GM08714 (cell line): ENCODE data around the gene CHRM4.
"Not testable (repeated sequence)": the region's sequence is repeated elsewhere in the genome, so short reads cannot be mapped to it uniquely, and the experiment has no call there.

Source experiments
- H3K4me3 ChIP-seq: fragments of 200-500 bp; sonication (Bioruptor generic); 2 replicates; pipeline ENCODE4 v1.5.1; 2014; ENCODE audit warnings: mild to moderate bottlenecking, low read length, inconsistent platforms
- ZNF274 ChIP-seq: IDR thresholded peaks from 2 replicates; pipeline ENCODE4 v1.6.1; 2012; ENCODE audit warnings: mild to moderate bottlenecking, low read depth, low read length

Gene CHRM4

DNA sequence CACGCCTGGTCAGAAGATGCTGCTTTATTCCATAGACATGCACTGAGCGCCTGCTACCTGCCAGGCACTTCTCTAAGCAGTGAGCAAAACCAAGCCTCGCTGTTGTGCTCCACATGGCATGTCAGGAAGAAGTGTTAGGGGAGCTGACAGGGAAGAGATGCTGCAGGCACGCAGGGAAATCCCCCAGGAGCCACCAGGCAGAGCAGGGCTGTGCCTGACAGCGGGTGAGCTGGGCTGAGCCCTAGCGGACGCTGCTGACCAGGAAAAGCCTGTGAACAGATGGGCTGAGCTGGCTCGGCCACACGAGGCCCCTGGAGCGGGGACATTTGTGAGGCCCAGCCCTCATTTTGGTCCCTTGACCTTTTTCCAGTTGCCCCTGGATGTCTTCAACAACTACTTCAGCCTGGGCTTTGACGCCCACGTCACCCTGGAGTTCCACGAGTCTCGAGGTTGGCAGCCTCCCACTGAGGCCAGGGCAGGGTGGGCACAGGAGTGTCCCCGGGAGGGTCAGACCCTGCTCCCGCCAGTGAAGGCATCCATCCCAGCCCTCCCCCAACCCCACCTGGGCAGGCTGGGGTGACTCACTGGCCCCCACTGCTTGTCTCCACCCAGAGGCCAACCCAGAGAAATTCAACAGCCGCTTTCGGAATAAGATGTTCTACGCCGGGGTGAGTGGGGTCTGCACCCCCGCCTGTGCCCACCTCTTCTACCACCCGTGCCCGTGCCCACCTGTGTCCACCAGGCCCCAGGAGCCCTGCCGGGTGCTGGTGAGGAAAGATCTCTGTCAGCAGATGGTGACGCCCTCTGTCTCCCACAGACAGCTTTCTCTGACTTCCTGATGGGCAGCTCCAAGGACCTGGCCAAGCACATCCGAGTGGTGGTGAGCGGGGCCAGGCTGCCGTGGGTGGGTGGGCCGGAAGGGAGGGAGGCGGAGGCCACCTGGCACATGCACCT lies 17.5 kb downstream of the CHRM4 start:
- no peak for TF ChIP-seq ZNF274
- H3K4me3 ChIP-seq: no peak overlapping the region

DNA sequence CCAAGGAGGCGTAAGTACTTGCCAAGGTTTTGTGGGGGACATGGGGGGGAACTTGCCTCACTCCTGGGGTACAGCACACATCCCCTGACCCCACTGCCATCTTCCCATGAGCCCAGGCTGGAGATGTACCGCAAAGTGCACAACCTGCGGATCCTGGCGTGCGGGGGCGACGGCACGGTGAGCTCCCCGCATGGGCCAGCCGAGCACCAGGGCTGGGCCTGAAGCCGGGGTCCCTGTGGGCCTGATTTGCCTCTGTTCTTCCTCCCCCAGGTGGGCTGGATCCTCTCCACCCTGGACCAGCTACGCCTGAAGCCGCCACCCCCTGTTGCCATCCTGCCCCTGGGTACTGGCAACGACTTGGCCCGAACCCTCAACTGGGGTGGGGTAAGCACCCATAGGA lies 19.1 kb downstream of the CHRM4 start:
- not testable (repeated sequence) for H3K4me3 ChIP-seq

DNA sequence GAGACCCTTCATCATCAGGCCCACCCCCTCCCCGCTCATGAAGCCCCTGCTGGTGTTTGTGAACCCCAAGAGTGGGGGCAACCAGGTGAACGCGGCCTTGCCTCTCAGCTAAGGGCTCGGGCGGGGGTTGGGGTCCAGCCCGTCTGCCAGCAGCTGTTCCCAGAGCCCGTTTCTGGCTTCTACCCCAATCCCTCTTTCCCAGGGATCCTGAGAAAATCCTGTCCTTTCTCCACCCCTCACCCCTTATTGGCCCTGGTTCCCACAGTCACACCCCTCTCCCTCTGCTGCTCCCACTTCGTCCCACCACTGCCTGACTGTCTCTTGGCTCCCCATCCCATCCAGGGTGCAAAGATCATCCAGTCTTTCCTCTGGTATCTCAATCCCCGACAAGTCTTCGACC lies 19.5 kb downstream of the CHRM4 start:
- no peak for TF ChIP-seq ZNF274
- H3K4me3 ChIP-seq: no peak overlapping the region

DNA sequence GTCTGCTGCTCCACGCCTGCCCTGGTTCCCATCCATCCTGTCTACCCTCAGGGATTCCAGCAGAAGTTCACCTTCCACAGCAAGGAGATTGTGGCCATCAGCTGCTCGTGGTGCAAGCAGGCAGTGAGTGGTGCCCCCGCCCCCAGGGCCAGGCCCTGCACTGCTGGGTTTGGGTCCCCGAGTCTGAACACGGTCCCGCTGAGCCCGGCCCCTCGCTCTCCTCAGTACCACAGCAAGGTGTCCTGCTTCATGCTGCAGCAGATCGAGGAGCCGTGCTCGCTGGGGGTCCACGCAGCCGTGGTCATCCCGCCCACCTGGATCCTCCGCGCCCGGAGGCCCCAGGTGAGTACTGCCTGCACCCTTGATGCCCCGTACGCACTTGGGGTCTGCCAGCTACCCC lies 20.3 kb downstream of the CHRM4 start:
- not testable (repeated sequence) for H3K4me3 ChIP-seq

DNA sequence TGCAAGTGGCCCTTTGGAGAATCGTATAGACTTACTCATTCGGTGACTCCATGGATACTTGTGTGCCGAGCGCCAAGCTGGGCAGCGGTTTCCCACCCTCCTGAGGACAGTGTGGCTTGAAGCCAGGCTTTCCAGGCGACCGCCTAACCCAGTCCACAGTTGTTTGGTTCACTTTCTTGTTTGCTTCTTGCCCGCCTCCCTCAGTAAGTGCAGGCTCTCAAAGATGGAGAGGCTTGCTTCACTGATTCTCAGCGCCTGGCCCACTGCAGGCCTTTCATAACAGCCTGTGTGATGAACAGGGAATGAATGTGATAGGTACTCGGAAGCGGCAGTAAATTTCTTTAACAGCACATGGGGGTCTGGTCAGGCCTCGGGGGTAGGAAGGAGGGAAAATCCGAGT lies 21.3 kb downstream of the CHRM4 start:
- TF ChIP-seq ZNF274: no peak
- H3K4me3 ChIP-seq: no peak overlapping the region

DNA sequence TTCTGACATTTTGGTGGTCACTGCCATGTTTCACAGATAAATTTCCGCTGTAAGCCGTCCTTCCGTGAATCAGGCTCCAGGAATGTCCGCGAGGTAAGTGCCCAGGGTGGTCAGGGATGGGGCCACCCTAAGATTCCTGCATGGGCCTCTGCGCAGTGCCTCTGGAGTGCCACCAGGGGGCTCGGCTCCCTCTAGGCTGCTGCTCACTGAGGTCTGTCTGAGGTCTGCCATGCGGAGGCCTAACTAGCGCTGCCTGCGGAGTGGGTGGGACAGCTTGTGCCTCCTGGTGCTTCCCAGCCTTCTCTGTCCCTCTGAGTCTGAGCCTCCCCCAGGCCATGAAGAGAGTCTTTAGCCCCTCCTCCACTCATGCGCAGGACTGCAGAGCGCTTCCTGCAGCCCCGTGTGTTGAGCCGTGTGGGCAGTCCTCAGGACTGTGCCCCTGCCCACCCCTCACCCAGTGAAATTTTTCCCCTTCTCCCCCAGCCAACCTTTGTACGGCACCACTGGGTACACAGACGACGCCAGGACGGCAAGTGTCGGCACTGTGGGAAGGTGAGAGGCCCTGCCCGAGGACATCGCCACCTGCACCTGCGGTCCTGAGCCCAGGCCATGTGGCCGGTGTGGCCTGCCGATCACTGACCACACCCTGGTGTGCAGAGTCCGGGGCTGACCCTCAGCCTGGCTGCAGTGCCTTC lies 22.0 kb downstream of the CHRM4 start:
- no peak for TF ChIP-seq ZNF274
- no peak overlapping the region for H3K4me3 ChIP-seq

DNA sequence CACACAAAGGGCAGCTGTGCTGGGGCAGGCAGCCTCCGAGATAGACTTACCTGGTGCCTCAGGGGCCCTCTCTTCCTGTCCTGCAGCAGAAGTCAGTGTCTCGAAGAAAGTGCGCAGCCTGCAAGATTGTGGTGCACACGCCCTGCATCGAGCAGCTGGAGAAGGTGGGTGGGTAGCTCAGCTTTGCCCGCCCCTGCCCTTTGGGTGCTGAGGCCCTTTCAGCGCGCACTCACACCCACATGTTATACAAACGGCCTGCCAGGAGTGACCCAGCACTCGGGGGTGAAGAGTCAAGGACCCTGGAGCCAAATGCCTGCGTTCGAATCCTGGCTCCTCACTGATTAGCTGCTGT lies 23.7 kb downstream of the CHRM4 start:
- no peak overlapping the region for H3K4me3 ChIP-seq
- no peak for TF ChIP-seq ZNF274

DNA sequence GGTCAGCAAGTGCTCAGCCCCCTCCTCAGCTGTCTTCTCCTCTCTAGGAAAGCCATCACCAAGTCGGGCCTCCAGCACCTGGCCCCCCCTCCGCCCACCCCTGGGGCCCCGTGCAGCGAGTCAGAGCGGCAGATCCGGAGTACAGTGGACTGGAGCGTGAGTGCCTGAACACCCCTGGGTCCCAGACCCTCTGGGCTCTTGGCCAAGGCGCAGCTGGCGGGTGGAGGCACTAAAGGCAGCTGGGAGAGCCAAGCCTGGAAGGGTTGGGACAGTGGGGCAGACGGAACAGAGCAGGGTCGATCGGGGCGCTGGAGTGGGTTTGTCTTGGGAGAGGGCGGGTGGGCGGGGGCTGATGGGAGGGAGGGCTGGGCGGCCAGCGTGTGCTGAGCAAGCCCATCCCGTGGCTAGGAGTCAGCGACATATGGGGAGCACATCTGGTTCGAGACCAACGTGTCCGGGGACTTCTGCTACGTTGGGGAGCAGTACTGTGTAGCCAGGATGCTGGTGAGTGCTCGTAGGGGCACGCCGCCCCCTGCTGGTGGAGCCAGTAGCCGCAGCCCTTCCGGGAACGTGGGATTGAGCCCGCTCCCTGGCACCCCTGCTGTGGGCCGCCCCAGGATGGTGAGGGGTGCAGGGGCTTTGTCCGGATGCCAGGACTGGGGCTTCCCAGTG lies 24.2 kb downstream of the CHRM4 start:
- no peak overlapping the region for H3K4me3 ChIP-seq
- no peak for TF ChIP-seq ZNF274

DNA sequence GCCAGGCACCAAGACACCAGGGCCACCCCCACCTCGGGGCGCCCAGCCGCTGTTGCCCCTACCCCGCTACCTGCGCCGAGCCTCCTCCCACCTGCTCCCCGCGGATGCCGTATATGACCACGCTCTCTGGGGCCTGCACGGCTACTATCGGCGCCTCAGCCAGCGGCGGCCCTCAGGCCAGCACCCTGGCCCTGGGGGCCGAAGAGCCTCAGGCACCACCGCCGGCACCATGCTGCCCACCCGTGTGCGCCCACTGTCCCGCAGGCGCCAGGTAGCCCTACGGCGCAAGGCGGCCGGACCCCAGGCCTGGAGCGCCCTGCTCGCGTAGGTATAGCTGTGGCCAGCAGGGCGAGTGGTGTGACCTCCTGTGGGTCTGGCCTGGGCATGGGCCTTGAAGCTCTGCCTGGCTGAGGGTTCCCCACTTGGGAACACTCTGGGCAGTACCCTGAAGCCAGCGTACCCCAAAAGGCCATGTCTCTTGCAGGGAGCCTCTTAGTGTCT lies 24.9 kb downstream of the CHRM4 start:
- TF ChIP-seq ZNF274: no peak

DNA sequence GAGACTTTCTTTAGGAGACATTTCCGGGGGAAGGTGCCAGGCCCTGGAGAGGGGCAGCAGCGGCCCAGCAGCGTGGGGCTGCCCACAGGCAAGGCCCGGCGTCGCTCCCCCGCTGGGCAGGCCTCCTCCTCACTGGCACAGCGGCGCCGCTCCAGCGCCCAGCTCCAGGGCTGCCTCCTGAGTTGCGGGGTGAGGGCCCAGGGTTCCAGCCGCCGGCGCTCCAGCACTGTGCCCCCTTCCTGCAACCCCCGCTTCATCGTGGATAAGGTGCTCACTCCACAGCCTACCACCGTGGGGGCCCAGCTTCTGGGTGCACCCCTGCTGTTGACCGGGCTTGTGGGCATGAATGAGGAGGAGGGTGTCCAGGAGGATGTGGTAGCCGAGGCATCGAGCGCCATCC lies 25.3 kb downstream of the CHRM4 start:
- no peak for TF ChIP-seq ZNF274
- H3K4me3 ChIP-seq: no peak overlapping the region

More for the DNA sequence above, 24.9 kb downstream of the CHRM4 start:
- H3K4me3 ChIP-seq: no peak overlapping the region

DNA sequence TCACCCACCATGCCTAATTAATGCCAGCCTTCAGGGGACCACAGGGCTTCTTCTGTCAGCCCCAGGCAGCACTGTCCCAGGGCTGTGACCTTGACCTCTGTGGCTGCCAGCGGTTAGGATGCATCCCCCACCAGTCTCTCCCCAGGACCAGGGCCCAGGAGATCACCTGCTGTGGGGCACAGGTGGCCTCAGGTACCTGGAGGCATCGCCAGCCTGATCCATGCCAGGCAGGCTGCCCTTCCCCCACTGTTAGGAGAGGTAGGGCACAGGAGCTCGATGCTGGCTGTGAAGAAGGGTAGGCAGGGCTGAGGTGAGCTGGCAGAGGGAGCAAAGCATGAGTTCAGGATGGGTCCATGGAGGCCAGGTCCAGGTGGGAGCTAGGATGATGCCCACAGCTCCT lies 26.8 kb downstream of the CHRM4 start:
- TF ChIP-seq ZNF274: no peak

DNA sequence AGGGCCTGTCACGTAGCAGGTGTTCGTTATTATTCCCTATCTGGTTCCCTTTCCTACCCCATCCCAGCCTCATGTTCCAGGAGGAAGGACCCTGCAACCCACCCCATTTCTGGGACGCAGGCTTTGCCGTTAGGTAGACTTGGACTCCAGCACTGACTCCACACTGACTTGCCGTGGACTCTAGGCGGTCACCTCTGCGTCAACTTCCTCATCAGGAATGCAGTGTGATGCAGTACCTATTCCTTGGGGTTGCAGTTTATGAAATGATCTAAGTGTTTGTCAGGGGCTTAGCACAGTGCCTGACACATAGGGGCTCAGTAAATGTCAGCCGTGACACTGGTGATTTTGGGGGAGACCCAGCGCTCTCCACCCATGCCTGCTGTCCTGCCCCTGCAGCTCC lies 27.5 kb downstream of the CHRM4 start:
- no peak overlapping the region for H3K4me3 ChIP-seq
- no peak for TF ChIP-seq ZNF274

More for the DNA sequence above, 26.8 kb downstream of the CHRM4 start:
- H3K4me3 ChIP-seq: no peak overlapping the region

DNA sequence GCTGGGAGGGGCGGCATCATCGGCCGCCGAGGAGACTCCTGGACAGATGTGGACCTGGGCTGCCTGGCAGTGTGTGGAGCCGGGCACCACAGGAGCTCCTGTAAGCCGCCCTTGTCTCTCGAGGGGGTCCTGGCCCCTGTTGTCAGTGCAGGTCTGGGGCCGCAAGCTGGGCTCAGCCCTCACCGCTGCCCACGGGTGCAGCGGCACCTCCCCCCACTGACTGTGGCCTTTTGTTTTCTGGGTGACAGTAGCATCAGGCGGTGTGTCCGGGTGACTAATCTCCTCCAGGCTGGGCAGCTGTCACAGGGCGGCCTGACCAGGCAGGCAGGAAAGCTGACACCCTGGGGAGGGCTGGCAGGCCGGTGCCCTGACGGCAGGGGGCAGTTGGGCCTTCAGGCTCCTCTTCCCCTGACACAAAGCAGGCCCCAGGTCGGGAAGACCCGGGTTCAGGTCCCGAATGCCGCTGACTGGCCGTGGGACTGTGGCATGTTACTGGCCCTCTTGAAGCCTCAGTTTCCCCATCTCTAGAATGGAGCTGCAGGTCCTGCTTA lies 28.0 kb downstream of the CHRM4 start:
- H3K4me3 ChIP-seq: no peak overlapping the region

DNA sequence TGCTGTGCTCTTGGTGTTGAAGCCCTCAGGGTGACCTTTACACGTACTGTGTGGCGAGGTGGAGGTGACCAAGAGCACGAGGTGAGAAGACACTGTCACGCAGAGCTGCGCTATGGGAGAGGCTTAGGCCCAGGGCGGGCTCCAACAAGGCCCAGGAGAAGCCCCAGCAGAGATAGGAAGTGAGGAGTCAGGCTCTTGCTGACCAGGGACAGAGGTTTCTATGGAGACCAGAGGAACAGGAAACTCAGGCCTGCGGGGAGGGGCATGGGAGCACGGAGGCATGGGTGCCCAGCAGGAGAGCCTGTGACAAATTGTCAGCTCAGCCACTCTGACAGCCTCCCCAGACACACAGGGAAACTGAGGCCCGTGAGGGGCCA lies 28.6 kb downstream of the CHRM4 start:
- no peak for TF ChIP-seq ZNF274
- H3K4me3 ChIP-seq: no peak overlapping the region

More for the DNA sequence above, 28.0 kb downstream of the CHRM4 start:
- no peak for TF ChIP-seq ZNF274
